GM18511 (cell line): ENCODE results near the gene DZIP1L.

Experiments
- ATAC-seq: cut with Tn5 transposase; IDR thresholded peaks from one replicate; pipeline ENCODE4 v1.9.1; 2021; ENCODE audit warnings: mild to moderate bottlenecking, moderate library complexity; ENCODE audit not compliant: unreplicated experiment

The DZIP1L gene

DNA sequence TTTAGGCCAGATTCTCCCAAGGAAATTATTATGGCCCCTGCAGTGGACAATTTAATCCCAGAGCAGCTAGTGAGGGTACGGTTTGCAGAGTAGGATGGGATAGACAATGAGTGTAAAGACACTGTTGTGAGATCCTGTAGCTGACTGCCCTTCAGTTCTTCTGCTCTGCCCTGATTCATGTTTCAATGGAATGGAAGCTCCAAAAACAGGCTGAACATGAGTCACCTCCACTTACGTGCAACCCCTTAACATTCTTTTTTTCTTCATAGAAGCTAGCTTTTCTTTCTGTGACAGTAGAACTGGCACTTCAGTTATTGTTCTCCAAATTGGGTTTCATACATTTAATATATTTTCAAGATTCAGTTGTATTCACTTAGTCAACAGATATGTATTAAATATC, 73.4 kb downstream of the DZIP1L start:
- no peak for ATAC-seq

GRCh38 chr3:138038725-138039462, 76.5 kb downstream of the DZIP1L start:
- no peak for ATAC-seq

- peak; percentile 48 for ATAC-seq
Observed at GRCh38 chr3:138036572-138036971, 78.8 kb downstream of the DZIP1L start.

- no peak for ATAC-seq
Observed at GRCh38 chr3:138034918-138035317, 80.5 kb downstream of the DZIP1L start.

- ATAC-seq = no peak
Observed at GRCh38 chr3:138033202-138033691, 82.2 kb downstream of the DZIP1L start.

GRCh38 chr3:138032567-138032966, 82.8 kb downstream of the DZIP1L start:
- ATAC-seq = peak; percentile 47

GRCh38 chr3:138031536-138031935, 83.9 kb downstream of the DZIP1L start:
- no peak for ATAC-seq

DNA sequence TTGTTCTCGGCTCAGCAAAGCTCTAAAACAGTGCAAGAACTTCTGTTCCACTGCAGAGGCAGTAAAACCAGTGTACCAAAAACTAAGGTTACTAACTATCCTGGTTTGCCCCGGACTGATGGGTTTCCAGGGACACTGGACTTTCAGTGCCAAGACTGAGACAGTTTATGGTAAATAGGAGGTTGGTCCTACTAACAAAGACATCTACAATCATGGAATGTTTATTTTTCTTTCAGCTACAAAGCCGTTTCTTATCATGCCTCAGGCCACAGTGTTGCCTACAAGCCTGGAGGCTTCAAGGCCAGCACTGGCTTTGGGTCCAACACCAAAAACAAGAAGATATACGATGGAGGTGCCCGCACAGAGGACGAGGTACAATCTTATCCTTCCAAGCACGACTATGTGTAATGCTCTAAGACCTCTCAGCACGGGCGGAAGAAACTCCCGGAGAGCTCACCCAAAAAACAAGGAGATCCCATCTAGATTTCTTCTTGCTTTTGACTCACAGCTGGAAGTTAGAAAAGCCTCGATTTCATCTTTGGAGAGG, 84.6 kb downstream of the DZIP1L start:
- no peak for ATAC-seq

DNA sequence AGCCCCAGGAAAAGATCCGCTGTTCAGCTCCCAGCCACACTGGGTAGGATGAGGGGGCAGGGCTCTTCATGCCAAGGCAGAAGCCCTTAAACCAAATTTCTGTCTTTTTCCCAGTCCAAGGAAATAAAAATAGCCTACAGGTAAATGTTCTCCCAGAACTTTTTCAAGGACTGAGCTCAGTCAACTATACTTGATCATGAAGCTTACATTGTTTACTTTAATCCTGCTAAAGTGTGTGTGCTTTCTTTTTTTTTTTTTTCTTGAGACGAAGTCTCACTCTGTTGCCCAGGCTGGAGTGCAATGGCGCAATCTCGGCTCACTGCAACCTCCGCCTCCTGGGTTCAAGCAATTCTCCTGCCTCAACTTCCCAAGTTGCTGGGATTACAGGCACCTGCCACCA, 87.6 kb downstream of the DZIP1L start:
- no peak for ATAC-seq

GRCh38 chr3:138025553-138025952, 89.9 kb downstream of the DZIP1L start:
- ATAC-seq = no peak

GRCh38 chr3:138023754-138024153, 91.7 kb downstream of the DZIP1L start:
- no peak for ATAC-seq

- no peak for ATAC-seq
Observed at GRCh38 chr3:138019281-138020069, 95.9 kb downstream of the DZIP1L start.

GRCh38 chr3:138016065-138016464, 99.3 kb downstream of the DZIP1L start:
- no peak for ATAC-seq

DNA sequence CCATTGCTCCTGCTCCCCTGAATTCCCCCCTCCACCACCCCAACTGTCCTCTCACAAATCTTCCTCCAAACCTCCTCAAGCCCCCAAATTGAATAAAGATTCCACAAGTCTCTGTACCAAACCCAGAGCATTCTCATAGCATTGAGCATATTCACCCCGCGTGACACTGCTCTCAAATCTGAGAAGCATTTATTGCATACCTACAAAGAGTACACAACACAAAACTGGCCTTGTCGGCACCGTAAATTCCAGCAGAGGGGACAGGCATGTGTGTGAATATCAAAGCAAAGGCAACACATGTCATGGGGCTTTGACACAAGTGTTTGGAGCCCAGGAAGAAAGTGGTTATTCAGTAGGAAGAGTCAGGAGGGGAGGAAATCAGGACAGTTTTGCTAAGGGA, 102.9 kb downstream of the DZIP1L start:
- ATAC-seq = no peak
